Dendritic cell treated with granulocyte-macrophage colony-stimulating factor and Interleukin-4, amounts not matched to agents 40 ng/mL and 50 ng/mL, for 4 days (primary cell): ENCODE data around the gene NKPD1.

Experiments
- H3K27ac Mint-ChIP-seq: one replicate; pipeline ENCODE4 v1.8.0; 2022; ENCODE audit warnings: mild to moderate bottlenecking, mixed read lengths
- H3K27me3 Mint-ChIP-seq: one replicate; pipeline ENCODE4 v1.8.0; 2022; ENCODE audit warnings: mild to moderate bottlenecking, mixed read lengths
- H3K36me3 Mint-ChIP-seq: one replicate; pipeline ENCODE4 v1.8.0; 2022; ENCODE audit warnings: low read depth, mixed read lengths
- H3K4me1 Mint-ChIP-seq: one replicate; pipeline ENCODE4 v1.8.0; 2022; ENCODE audit warnings: low read depth, mixed read lengths
- H3K4me3 Mint-ChIP-seq: one replicate; pipeline ENCODE4 v1.8.0; 2022; ENCODE audit warnings: mild to moderate bottlenecking, moderate library complexity, mixed read lengths
- H3K9me3 Mint-ChIP-seq: one replicate; pipeline ENCODE4 v1.8.0; 2022; ENCODE audit warnings: mixed read lengths
- intact Hi-C: fragments of 100-400 bp; cut with micrococcal nuclease; formaldehyde crosslinking; loops from one replicate; pipeline ENCODE4 v1.15.0; 2022

The NKPD1 gene

DNA sequence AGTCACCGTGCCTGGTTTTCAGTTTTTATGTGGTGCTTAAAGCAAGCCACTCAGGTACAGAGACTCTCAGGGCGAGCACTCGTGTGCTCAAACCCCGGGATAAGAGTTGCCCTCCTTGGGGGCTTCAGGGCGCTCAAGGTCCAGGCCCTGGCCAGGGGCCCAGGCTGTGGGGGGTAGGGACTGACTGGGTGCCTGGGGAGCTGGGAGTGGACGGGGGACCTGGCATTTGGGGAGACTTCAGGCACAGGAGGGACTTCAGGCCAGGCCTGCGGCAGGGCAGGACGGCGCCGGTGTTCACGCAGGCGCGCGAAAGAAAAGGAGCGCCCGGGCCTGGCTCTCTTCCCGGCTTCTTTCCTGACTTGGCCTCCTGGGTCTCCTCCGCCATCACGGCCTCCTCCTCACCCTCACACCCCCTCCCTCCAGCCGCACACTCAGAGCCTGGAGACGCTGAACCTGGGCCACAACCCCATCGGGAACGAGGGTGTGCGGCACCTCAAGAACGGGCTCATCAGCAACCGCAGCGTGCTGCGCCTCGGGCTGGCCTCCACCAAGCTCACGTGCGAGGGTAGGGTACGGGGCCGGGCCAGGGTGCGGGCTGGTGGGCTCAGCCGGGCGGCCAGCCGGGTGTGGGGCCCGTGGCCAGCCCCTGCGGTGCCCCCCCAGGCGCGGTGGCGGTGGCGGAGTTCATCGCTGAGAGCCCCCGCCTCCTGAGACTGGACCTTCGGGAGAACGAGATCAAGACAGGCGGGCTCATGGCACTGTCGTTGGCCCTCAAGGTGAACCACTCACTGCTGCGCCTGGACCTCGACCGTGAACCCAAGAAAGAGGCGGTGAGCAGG is 16.1 kb downstream of the NKPD1 start:
- Mint-ChIP-seq H3K9me3 (no peaks in the 10 kb centered on the region), H3K4me3 (no peak overlapping the region)

DNA sequence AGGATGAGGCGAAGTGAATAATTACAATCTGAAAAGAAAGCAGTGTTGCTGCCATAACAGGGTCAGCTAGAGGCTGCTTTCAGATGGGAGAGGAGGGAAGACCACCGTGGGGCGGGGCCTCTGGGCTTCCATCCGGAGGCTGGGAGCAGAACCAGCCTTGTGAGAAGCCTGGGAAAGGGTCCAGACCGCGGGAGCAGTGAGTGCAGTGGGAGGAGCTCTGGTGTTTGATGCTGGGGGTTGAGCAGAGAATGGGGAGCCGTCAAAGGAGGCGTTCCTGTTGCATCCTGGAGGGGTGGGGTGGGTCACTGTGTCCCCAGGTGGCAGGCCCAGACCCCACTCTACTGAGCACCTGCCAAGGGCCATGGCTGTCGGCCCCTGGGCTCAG is 18.1 kb downstream of the NKPD1 start:
- Mint-ChIP-seq H3K36me3 (peaks cover 83% of the 10 kb centered on the region), H3K4me1 (peaks cover 10% of the 10 kb centered on the region), H3K4me3 (no peak overlapping the region), H3K27ac (peak overlapping the region; percentile 18), H3K9me3 (no peaks in the 10 kb centered on the region), H3K27me3 (no peaks in the 10 kb centered on the region)
- intact Hi-C loops: no loop called here

More for the DNA sequence above, 16.1 kb downstream of the NKPD1 start:
- intact Hi-C loops: no loop called here
- no peak overlapping the region for H3K27ac Mint-ChIP-seq
- peaks cover 86% of the 10 kb centered on the region for H3K36me3 Mint-ChIP-seq
- no peaks in the 10 kb centered on the region for H3K27me3 Mint-ChIP-seq
- H3K4me1 Mint-ChIP-seq: peaks cover 10% of the 10 kb centered on the region

DNA sequence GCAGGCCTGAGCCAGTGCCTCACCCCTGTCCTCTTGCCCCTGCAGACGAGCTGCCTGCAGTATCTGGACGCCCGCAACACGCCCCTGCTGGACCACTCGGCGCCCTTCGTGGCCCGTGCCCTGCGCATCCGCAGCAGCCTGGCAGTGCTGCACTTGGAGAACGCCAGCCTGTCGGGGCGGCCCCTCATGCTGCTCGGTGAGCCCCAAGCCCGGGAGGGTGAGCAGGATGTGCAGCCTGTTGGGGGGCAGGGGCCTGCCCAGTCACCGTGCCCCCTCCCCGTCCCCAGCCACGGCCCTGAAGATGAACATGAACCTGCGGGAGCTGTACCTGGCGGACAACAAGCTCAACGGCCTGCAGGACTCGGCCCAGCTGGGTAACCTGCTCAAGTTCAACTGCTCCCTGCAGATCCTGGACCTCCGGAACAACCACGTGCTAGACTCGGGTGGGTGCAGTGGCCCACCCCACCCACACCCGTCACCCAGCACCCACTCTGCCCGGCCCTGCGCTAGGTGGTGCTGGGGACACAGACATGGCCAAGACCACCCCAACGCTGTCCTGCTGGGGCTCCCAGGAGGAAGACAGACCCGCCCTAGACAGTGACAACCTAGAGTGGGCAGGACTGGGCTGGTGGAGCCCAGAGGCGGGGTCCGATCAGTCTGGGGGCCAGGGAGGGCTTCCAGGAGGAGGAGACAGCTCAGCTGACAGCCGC is 18.6 kb downstream of the NKPD1 start:
- no peaks in the 10 kb centered on the region for H3K9me3 Mint-ChIP-seq
- peaks cover 78% of the 10 kb centered on the region for H3K36me3 Mint-ChIP-seq
- H3K27me3 Mint-ChIP-seq: no peaks in the 10 kb centered on the region
- intact Hi-C loops: no loop called here
- H3K4me1 Mint-ChIP-seq: peaks cover 13% of the 10 kb centered on the region
- no peak overlapping the region for H3K4me3 Mint-ChIP-seq
- H3K27ac Mint-ChIP-seq: no peak overlapping the region

DNA sequence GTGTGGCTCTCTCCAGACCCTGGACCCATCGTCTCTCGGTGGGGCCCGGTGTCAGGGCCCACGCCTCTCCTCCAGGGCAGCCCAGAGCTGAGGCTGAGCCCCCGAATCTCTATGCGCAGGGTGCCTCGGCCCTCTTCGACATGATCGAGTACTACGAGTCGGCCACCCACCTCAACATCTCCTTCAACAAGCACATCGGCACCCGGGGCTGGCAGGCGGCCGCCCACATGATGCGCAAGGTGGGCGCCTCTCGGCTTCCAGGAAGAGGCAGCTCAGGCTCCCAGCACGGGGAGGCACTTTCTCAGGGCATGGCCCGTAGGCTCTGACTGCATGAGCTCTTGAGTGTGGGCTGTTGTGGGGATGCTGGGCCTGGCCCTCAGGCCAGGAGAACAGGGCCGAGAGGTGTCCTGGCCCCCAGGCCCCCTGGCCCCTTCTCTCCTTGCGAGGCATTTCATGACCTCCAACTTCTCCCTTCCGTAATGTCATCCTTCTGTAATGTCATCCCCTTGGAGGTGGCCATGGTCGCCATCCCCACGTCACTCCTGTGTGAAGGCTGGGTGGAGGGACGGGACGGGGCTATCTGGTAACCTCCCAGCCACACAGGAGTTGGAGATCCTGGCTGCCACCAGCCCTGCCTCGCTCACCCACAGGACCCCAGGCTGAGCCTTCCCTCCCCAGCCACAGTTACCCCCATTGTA is 19.4 kb downstream of the NKPD1 start:
- H3K27me3 Mint-ChIP-seq: no peaks in the 10 kb centered on the region
- H3K9me3 Mint-ChIP-seq: no peaks in the 10 kb centered on the region
- H3K27ac Mint-ChIP-seq: no peak overlapping the region
- intact Hi-C loops: no loop called here
- peaks cover 70% of the 10 kb centered on the region for H3K36me3 Mint-ChIP-seq
- no peak overlapping the region for H3K4me3 Mint-ChIP-seq
- H3K4me1 Mint-ChIP-seq: peaks cover 22% of the 10 kb centered on the region

DNA sequence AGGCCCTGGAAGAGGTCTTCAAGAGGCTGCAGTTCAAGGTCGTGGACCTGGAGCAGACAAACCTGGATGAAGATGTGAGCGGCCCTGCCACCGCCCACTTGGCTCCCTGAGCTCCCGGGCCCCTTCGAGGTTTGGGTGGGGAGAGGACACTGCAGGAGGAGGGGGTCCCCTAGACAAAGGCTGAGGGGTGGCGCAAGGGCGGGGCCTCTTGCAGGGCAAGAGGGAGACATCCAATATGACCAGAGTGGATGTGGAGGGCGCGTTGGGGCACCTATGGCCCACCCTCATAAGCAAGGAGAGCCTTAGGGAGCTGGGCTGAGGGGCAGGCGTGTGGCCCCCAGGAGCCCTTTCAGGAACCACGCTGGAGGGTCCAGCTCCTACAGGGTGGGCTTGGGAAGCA is 20.2 kb downstream of the NKPD1 start:
- H3K27ac Mint-ChIP-seq: peak overlapping the region; percentile 13

DNA sequence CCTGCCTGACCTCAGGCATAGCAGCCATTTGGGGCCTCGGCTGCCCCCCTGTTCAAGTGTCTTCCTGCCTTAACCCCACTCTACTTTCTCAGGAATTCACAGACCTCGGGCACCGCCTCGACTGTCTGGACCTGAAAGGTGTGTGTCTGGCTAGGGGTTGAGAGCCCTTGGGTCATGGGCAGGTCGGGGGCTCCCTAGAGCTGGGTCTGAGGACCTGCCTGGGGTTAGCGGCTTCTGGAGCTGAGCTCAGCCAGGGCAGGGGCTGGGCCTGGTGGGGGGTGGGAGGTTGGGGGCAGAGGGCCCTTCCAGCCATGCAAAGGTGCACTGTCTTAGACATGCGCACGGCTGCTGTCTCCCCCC is 20.7 kb downstream of the NKPD1 start:
- intact Hi-C loops: no loop called here
- Mint-ChIP-seq H3K4me1 (peaks cover 34% of the 10 kb centered on the region), H3K4me3 (no peak overlapping the region), H3K27me3 (no peaks in the 10 kb centered on the region), H3K9me3 (no peaks in the 10 kb centered on the region), H3K36me3 (peaks cover 59% of the 10 kb centered on the region), H3K27ac (peak overlapping the region; percentile 13)

More for the DNA sequence above, 20.2 kb downstream of the NKPD1 start:
- no peak overlapping the region for H3K4me3 Mint-ChIP-seq
- H3K27me3 Mint-ChIP-seq: no peaks in the 10 kb centered on the region
- peaks cover 63% of the 10 kb centered on the region for H3K36me3 Mint-ChIP-seq
- peaks cover 30% of the 10 kb centered on the region for H3K4me1 Mint-ChIP-seq
- intact Hi-C loops: no loop called here
- no peaks in the 10 kb centered on the region for H3K9me3 Mint-ChIP-seq

DNA sequence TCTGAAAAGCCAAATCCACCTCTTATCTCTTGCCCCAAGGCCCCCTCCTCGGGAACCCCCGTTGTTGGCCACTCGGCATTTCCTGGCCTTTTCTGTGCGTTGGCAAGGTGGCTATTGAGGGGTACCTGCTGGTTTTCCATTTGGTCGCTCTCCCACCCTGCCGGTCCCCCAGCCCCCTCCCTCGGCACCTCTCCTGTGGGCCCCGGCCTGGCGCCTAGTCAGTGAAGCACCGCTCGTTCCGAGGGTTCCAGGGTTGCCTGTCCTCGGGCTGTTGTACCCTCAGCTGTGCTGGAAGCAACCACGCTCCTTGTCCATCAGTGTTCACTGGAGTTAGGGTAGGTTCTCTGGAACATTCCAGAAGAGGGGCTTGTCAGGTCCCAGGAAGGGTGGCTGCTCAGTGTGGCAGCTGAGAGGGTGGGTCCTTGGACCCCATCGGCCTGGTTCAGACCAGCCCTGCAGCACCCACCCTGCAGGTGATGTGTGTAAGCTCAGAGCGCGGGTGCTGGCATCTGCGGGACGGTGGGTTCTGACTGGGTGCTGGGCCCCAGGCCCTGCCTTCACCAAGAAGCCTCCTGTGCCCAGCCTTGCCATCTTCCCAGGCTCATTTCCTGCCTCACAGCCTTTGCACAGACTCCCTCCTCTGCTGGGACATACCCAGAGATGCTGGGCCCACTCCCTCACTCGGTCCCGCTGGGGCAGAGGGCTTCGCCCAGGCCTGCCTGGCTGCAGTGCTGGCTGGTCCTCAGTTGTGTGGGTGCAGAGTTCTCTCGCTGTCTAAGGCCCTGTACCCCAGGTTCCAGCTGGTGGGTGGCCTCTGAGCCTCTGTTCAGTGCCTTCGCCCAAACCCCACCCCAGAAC is 21.3 kb downstream of the NKPD1 start:
- Mint-ChIP-seq H3K27me3 (no peaks in the 10 kb centered on the region), H3K4me1 (peaks cover 40% of the 10 kb centered on the region), H3K36me3 (peaks cover 53% of the 10 kb centered on the region), H3K4me3 (no peak overlapping the region), H3K27ac (no peak overlapping the region), H3K9me3 (no peaks in the 10 kb centered on the region)
- intact Hi-C loops: no loop called here

DNA sequence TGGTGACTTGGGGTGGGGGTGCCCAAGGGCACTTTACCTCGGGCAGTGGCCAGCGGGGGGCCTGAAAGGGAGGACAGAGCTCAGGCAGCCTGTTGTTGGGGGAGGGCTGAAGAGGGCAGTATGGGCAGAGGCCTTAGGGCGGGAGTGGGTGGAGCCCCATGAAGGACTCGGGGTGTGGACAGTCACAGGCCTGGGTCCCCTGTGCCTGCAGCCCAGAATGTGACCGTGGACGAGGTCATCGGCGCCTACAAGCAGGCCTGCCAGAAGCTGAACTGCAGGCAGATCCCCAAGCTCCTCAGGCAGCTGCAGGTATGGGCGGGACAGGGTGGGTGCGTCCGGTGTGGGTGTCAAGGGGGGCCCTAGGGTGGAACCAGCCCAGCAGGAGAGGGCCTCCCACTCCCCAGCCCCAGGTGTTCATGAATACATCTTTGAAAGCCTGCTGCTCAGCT is 22.5 kb downstream of the NKPD1 start:
- Mint-ChIP-seq H3K4me3 (no peak overlapping the region), H3K27me3 (no peaks in the 10 kb centered on the region), H3K9me3 (no peaks in the 10 kb centered on the region), H3K27ac (no peak overlapping the region), H3K36me3 (peaks cover 41% of the 10 kb centered on the region), H3K4me1 (peaks cover 44% of the 10 kb centered on the region)
- intact Hi-C loops: no loop called here

DNA sequence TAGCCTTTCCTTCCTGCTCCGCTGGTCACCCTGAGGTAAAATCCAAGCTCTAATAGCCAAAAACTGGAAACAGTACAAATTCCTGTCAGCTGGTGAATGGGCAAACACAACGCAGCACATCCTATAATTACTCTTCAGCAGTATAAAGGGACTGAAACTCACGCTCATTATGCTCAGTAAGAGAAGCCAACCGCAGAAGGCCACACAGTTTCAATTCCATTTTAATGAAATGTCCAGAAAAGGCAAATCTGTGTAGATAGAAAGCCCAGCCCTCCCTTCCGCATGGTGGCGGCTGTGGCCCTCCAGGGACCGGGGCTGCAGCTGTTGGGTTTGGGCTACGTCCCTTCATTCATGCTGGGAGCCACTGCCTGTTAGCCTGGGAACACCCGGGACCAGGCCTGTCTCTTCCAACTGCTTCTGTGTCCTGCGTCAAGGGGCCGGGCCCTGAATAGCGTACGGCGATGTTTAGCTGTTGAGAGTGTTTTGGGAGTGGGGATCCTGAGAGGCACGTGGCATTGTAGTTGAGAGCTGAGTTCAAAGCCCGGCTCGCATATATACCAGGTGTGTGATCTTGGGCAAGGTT is 23.5 kb downstream of the NKPD1 start:
- Mint-ChIP-seq H3K4me3 (no peak overlapping the region), H3K36me3 (peaks cover 31% of the 10 kb centered on the region), H3K4me1 (peaks cover 39% of the 10 kb centered on the region), H3K27me3 (no peaks in the 10 kb centered on the region), H3K27ac (peak overlapping the region; percentile 50), H3K9me3 (no peaks in the 10 kb centered on the region)
- intact Hi-C loops: no loop called here

DNA sequence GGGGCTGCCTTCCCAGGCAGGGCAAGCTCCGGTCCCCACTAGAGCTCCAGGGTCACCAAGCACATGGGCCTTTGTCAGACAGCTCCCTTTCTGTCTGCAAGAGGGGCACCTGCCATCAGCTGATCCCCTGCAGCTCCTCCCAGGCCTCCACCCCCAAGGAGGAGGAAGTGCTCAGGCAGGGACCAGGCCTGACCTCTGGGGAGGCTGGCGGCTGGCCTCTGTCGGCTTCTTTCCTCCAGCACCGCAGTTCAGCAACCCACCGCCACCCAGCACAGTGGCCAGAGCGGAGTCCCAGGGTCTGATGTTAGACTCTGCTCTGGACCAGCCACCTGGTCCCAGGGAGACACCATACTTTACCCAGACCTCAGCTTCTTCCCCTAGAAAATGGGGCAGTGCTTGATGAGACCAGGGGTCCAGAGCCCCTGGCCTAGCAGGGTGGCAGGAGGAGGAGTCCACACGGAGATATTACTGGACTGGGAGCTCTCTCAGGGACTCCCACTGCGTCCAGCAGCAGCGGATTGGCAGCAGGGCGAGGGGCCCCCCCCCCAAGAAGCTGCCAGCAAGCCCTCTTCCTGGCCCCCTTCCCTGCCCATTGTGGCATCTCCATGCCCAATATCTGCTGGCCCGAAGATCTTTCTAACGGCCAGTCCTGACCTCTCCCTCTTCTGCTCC is 24.1 kb downstream of the NKPD1 start:
- H3K36me3 Mint-ChIP-seq: peaks cover 24% of the 10 kb centered on the region
- H3K4me1 Mint-ChIP-seq: peaks cover 39% of the 10 kb centered on the region
- no peaks in the 10 kb centered on the region for H3K9me3 Mint-ChIP-seq
- intact Hi-C loops: no loop called here
- no peaks in the 10 kb centered on the region for H3K27me3 Mint-ChIP-seq
- H3K27ac Mint-ChIP-seq: peak overlapping the region; percentile 50
- no peak overlapping the region for H3K4me3 Mint-ChIP-seq

DNA sequence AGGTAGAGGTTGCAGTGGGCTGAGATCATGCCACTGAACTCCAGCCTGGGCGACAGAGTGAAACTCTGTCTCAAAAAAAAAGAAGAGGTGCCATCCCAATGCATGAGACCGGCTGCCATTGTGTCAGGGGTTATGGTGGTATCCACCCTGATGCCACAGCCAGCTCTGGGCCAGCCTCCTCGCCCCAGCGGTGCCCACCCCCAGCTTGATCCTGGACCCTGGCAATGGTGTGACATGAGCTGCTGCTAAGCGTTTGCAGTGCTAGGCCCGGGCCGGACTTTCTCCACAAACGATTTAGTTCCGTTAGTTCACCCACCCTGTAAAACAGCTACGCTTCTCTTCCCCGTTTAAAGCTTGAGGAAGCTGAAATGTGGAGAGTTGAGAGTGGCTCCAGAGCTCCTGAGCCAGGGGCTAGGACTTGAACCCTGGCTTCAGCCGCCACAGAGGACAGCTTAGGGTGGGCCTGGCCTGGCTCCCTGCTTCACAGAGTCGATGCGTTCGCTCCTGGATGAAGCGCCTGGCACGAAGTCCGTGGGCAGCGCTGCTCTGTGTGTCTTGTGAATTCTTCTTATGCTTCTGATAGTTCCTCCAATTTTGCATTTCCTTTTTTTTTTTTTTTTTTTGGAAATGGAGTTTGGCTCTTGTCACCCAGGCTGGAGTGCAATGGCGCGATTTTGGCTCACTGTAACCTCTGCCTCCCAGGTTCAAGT is 25.5 kb downstream of the NKPD1 start:
- peaks cover 11% of the 10 kb centered on the region for H3K36me3 Mint-ChIP-seq
- H3K4me3 Mint-ChIP-seq: no peak overlapping the region
- H3K27ac Mint-ChIP-seq: peak overlapping the region; percentile 71
- peaks cover 49% of the 10 kb centered on the region for H3K4me1 Mint-ChIP-seq
- H3K9me3 Mint-ChIP-seq: no peaks in the 10 kb centered on the region
- intact Hi-C loops: no loop called here
- H3K27me3 Mint-ChIP-seq: no peaks in the 10 kb centered on the region

DNA sequence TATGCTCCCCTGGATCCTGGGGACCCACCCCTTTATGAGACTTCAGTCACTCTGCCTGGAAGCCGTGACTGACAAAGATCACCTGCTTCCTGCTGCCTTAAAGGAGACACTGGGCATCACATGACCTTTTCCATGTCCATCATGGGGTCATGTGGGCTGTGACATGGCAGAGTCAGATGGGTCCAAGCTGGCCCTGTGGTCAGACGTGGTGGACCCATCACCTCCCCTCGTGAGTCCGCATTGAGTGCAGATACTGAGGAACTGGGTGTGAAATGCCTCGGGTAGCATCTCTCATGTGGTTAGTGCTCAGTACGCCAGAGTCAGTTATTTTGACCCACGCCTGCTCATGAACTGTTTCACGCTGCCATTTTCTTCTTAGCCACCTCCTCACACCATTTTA is 27.1 kb downstream of the NKPD1 start:
- Mint-ChIP-seq H3K4me3 (no peak overlapping the region), H3K27ac (no peak overlapping the region), H3K4me1 (peaks cover 54% of the 10 kb centered on the region), H3K9me3 (no peaks in the 10 kb centered on the region), H3K27me3 (no peaks in the 10 kb centered on the region), H3K36me3 (peaks cover 4% of the 10 kb centered on the region)
- intact Hi-C loops: no loop called here
